ENCODE data around the gene COL6A1.

GRCh38 chr21:45943630-45944540 lies 37.7 kb upstream of the COL6A1 start:
- TF ChIP-seq CTCF (conservative IDR thresholded peaks at IDR 0.05 in 1 of 2, IDR thresholded peaks at IDR 0.05 in 1 of 2; ENCODE audit: low read depth in 1 of 2, low read length in 2 of 2), result no peak
- TF ChIP-seq EZH2 (IDR thresholded peaks at IDR 0.05; ENCODE audit: low read length, missing control alignments), result no peak
